IMR-90 (cell line): Measurements from ENCODE around the gene ATP1B4. TPM values are rescaled to one million over a fixed set of nuclear protein-coding genes. Genes with fewer than 3 reads are reported as not detected.

Experiments
- ATAC-seq: fragments of 200-7000 bp; cut with Tn5 transposase; 2 replicates; pipeline ENCODE4 v1.9.1; 2020; ENCODE audit warnings: low read depth, mild to moderate bottlenecking, moderate library complexity
- BruUV-seq: library from RNA; stranded (reverse); fragments of 400-500 nt; replicated peaks from 2 replicates; lab custom pipeline; 2021; lab: Mats Ljungman, UMichigan
- CTCF ChIA-PET: fragments of 300-600 bp; formaldehyde crosslinking; extraction: SDS; loops from one replicate; lab custom pipeline; 2021; ENCODE audit warnings: antibody characterized with exemption; lab: Yijun Ruan, JAX
- POLR2A ChIA-PET: fragments of 300-600 bp; sonication (Branson Sonifier 250); formaldehyde crosslinking; loops from one replicate; lab custom pipeline; 2022; ENCODE audit warnings: antibody characterized with exemption; ENCODE audit not compliant: unreplicated experiment; lab: Charles Lee
- DNase-seq: peaks from one replicate; pipeline ENCODE4 v3.0.0; 2013
- H2AFZ ChIP-seq: replicated peaks from 2 replicates; pipeline ENCODE3; 2013; ENCODE audit warnings: low read length, mild to moderate bottlenecking; ENCODE audit not compliant: poor library complexity
- H2AK5ac ChIP-seq: 2 replicates; pipeline ENCODE4 v1.6.1; 2013; ENCODE audit warnings: low read depth, low read length, inconsistent platforms
- H2AK9ac ChIP-seq: replicated peaks from 2 replicates; pipeline ENCODE3; 2013; ENCODE audit warnings: mild to moderate bottlenecking, low read depth, low read length, moderate library complexity; ENCODE audit not compliant: poor library complexity
- H2BK120ac ChIP-seq: 2 replicates; pipeline ENCODE4 v1.6.1; 2013; ENCODE audit warnings: low read depth, low read length, inconsistent platforms
- H2BK15ac ChIP-seq: 3 replicates; pipeline ENCODE4 v1.6.1; 2013; ENCODE audit warnings: low read depth, low read length, inconsistent platforms
- H2BK20ac ChIP-seq: 2 replicates; pipeline ENCODE4 v1.6.1; 2013; ENCODE audit warnings: low read depth, mild to moderate bottlenecking, inconsistent platforms, low read length, moderate library complexity
- H2BK5ac ChIP-seq: 2 replicates; pipeline ENCODE4 v1.6.1; 2013; ENCODE audit warnings: mild to moderate bottlenecking, low read depth, low read length, inconsistent platforms; ENCODE audit not compliant: poor library complexity, severe bottlenecking
- H3K14ac ChIP-seq: replicated peaks from 2 replicates; pipeline ENCODE4 v1.6.1; 2013; ENCODE audit warnings: low read depth, low read length, inconsistent platforms
- H3K18ac ChIP-seq: 2 replicates; pipeline ENCODE4 v1.6.1; 2013; ENCODE audit warnings: low read depth, low read length, control low read depth
- H3K23ac ChIP-seq: 2 replicates; pipeline ENCODE4 v1.6.1; 2013; ENCODE audit warnings: low read depth, low read length, inconsistent platforms
- H3K27ac ChIP-seq: 2 replicates; pipeline ENCODE4 v1.5.1; 2013; ENCODE audit warnings: mild to moderate bottlenecking, control low read depth, low read length; ENCODE audit not compliant: insufficient read depth
- H3K27me3 ChIP-seq: 2 replicates; pipeline ENCODE4 v1.6.1; 2013; ENCODE audit warnings: low read length; ENCODE audit not compliant: control insufficient read depth, insufficient read depth
- H3K36me3 ChIP-seq: 2 replicates; pipeline ENCODE4 v1.6.1; 2013; ENCODE audit warnings: low read length, mixed read lengths; ENCODE audit not compliant: control insufficient read depth, insufficient read depth
- H3K4ac ChIP-seq: 2 replicates; pipeline ENCODE4 v1.6.1; 2013; ENCODE audit warnings: low read depth, low read length, inconsistent platforms
- H3K4me1 ChIP-seq: 2 replicates; pipeline ENCODE4 v1.6.1; 2013; ENCODE audit warnings: low read length, mixed read lengths; ENCODE audit not compliant: control insufficient read depth, insufficient read depth
- H3K4me2 ChIP-seq: 2 replicates; pipeline ENCODE4 v1.6.1; 2013; ENCODE audit warnings: low read depth, mild to moderate bottlenecking, control low read depth, low read length, moderate library complexity
- H3K4me3 ChIP-seq: 2 replicates; pipeline ENCODE4 v1.5.1; 2013; ENCODE audit warnings: low read depth, mild to moderate bottlenecking, control low read depth, low read length, moderate library complexity; ENCODE audit not compliant: insufficient read depth
- H3K56ac ChIP-seq: 2 replicates; pipeline ENCODE4 v1.6.1; 2013; ENCODE audit warnings: low read length, inconsistent platforms; ENCODE audit not compliant: insufficient read depth; ENCODE audit errors: extremely low read depth
- H3K79me1 ChIP-seq, 2 experiments: 2 replicates each; pipeline ENCODE4 v1.6.1; 2013; ENCODE audit warnings: low read length in 2 of 2, inconsistent platforms in 1 of 2, low read depth in 1 of 2
- H3K9ac ChIP-seq: 2 replicates; pipeline ENCODE4 v1.6.1; 2013; ENCODE audit warnings: low read depth, low read length, control low read depth
- H3K9me1 ChIP-seq: 2 replicates; pipeline ENCODE4 v1.6.1; 2013; ENCODE audit warnings: low read length, inconsistent platforms; ENCODE audit not compliant: insufficient read depth
- H3K9me3 ChIP-seq: 2 replicates; pipeline ENCODE4 v1.6.1; 2013; ENCODE audit warnings: low read length; ENCODE audit not compliant: control insufficient read depth, insufficient read depth
- H4K20me1 ChIP-seq: 2 replicates; pipeline ENCODE4 v1.6.1; 2013; ENCODE audit warnings: low read length, inconsistent platforms; ENCODE audit not compliant: insufficient read depth
- H4K5ac ChIP-seq: 2 replicates; pipeline ENCODE4 v1.6.1; 2013; ENCODE audit warnings: mild to moderate bottlenecking, low read depth, low read length, control low read depth
- H4K8ac ChIP-seq, 2 experiments: 2 replicates each; pipeline ENCODE4 v1.6.1; 2013; ENCODE audit warnings: low read depth in 2 of 2, low read length in 2 of 2, control low read depth in 1 of 2, inconsistent platforms in 1 of 2
- H4K91ac ChIP-seq: 2 replicates; pipeline ENCODE4 v1.6.1; 2013; ENCODE audit warnings: low read depth, low read length, inconsistent platforms; ENCODE audit not compliant: insufficient read depth
- BHLHE40 ChIP-seq: fragments of 150-350 bp; IDR thresholded peaks from 2 replicates; pipeline ENCODE4 v1.6.1; 2016; ENCODE audit warnings: mild to moderate bottlenecking, low read depth, low read length
- CEBPB ChIP-seq: IDR thresholded peaks from 2 replicates; pipeline ENCODE4 v1.6.1; 2012; ENCODE audit warnings: low read depth, low read length, improper control_type of control experiment
- CHD1 ChIP-seq: IDR thresholded peaks from 2 replicates; pipeline ENCODE4 v1.6.1; 2012; ENCODE audit warnings: low read depth, low read length, improper control_type of control experiment
- FOS ChIP-seq: fragments of 150-350 bp; IDR thresholded peaks from 2 replicates; pipeline ENCODE4 v1.6.1; 2016; ENCODE audit warnings: low read depth, low read length
- MAFK ChIP-seq: IDR thresholded peaks from 2 replicates; pipeline ENCODE4 v1.6.1; 2012; ENCODE audit warnings: low read depth, low read length, improper control_type of control experiment
- MAZ ChIP-seq: IDR thresholded peaks from 2 replicates; pipeline ENCODE4 v1.6.1; 2012; ENCODE audit warnings: low read depth, mild to moderate bottlenecking, low read length, improper control_type of control experiment, moderate library complexity, borderline replicate concordance
- MXI1 ChIP-seq: IDR thresholded peaks from 2 replicates; pipeline ENCODE4 v1.6.1; 2012; ENCODE audit warnings: low read depth, mild to moderate bottlenecking, low read length, moderate library complexity, borderline replicate concordance
- NFE2L2 ChIP-seq: fragments of 150-350 bp; IDR thresholded peaks from 2 replicates; pipeline ENCODE4 v1.6.1; 2016; ENCODE audit warnings: low read depth, mild to moderate bottlenecking, low read length
- POLR2A ChIP-seq: IDR thresholded peaks from 2 replicates; pipeline ENCODE4 v1.6.1; 2012; ENCODE audit warnings: mild to moderate bottlenecking, low read depth, low read length
- RAD21 ChIP-seq: IDR thresholded peaks from 2 replicates; pipeline ENCODE4 v1.6.1; 2012; ENCODE audit warnings: low read length, improper control_type of control experiment
- RCOR1 ChIP-seq: IDR thresholded peaks from 2 replicates; pipeline ENCODE4 v1.6.1; 2012; ENCODE audit warnings: mild to moderate bottlenecking, low read length, improper control_type of control experiment; ENCODE audit not compliant: insufficient replicate concordance
- RFX5 ChIP-seq: IDR thresholded peaks from 2 replicates; pipeline ENCODE4 v1.8.0; 2012; ENCODE audit warnings: low read depth, mild to moderate bottlenecking, low read length, moderate library complexity
- WGBS, 2 experiments: methylation state at CpG; one replicate each; pipeline versions ENCODE4 v1.1.5 to v1.1.7; 2013; ENCODE audit warnings: missing lambda C conversion rate in 2 of 2; ENCODE audit not compliant: insufficient read length in 1 of 2; ENCODE audit errors: extremely low coverage in 2 of 2; 5-methylcytosine and 5-hydroxymethylcytosine counted together
- dilution Hi-C: fragments of 300-500 bp; cut with HindIII; formaldehyde crosslinking; loops from one replicate; pipeline ENCODE4 v1.14.3; 2018; ENCODE audit warnings: low sequenced_read_pairs; ENCODE audit not compliant: unreplicated experiment
- in situ Hi-C: fragments of 300-500 bp; cut with MboI; formaldehyde crosslinking; loops from 3 replicates; pipeline ENCODE4 v1.14.3; 2019; ENCODE audit warnings: low sequenced_read_pairs, inconsistent platforms, mixed read lengths
- intact Hi-C: fragments of 100-400 bp; cut with micrococcal nuclease; formaldehyde crosslinking; loops from 2 replicates; pipeline ENCODE4 v1.10.0; 2022
- polyA plus RNA-seq, 3 experiments: library from polyadenylated mRNA; depleted of rRNA; stranded (reverse); fragments of >200 nt; gene quantifications; 2 replicates each; pipeline ENCODE4 v1.2.3, GENCODE V29; 2012; ENCODE audit warnings: low replicate concordance in 1 of 3
- total RNA-seq: library from RNA; depleted of rRNA; stranded (reverse); fragments of >200 nt; gene quantifications from 2 replicates; pipeline ENCODE4 v1.2.3, GENCODE V29; 2012
- TF ChIP-seq, protein P1 (sequence below): fragments of 150-350 bp; IDR thresholded peaks from 2 replicates; pipeline ENCODE4 v1.6.1; 2016; ENCODE audit warnings: low read depth, mild to moderate bottlenecking, low read length, moderate library complexity, borderline replicate concordance
- TF ChIP-seq, protein P2 (sequence below): fragments of 150-350 bp; IDR thresholded peaks from 2 replicates; pipeline ENCODE4 v1.6.1; 2017; ENCODE audit warnings: mild to moderate bottlenecking, antibody characterized with exemption, low read length, low read depth

Gene ATP1B4
- total and polyA plus RNA-seq, 2 of the 4 experiments (the other 2 are of a cell fraction) = not detected

DNA sequence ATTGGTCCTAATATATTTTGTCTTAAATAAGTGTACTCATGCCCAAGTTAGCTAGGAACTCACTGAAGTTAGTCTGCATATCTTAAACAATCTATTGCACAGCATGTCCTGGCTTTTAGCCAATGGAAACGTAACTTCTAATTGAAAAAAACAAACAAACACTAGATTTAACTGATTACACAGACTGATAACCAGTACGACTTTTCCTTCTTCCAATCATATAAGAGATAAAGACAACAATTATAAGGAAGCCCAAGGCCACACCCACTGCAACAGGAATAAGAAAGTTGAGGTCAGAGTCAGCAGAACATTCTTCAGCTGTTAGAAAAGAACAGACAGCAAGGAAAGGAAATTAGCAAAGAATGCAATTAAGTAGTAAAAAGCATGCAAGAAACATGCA lies 66.4 kb downstream of the ATP1B4 start:
- POLR2A ChIA-PET = no interaction called here
- BruUV-seq = no TSS peak
- no peak overlapping the region for H3K4me2 ChIP-seq

More for the DNA sequence above, 66.4 kb downstream of the ATP1B4 start:
- Histone ChIP-seq H2BK5ac (no peak overlapping the region), H4K5ac (no peak overlapping the region), H3K4me1 (peaks cover 1% of the 10 kb centered on the region; the same call in 1 of the 2 replicates), H4K91ac (no peak overlapping the region), H2AK9ac (no peak overlapping the region), H3K79me1 (no peaks in the 10 kb centered on the region), H3K9me3 (no peaks in the 10 kb centered on the region), H2AFZ (no peak overlapping the region), H3K56ac (no peak overlapping the region), H3K23ac (no peak overlapping the region), H2BK20ac (no peak overlapping the region), H3K9ac (no peak overlapping the region), H4K20me1 (no peaks in the 10 kb centered on the region), H3K27me3 (no peaks in the 10 kb centered on the region), H3K18ac (no peak overlapping the region), H3K36me3 (no peaks in the 10 kb centered on the region), H3K4ac (no peak overlapping the region), H2BK120ac (no peak overlapping the region), H2AK5ac (no peak overlapping the region), H3K27ac (no peak overlapping the region), H4K8ac (no peak overlapping the region), H3K9me1 (no peaks in the 10 kb centered on the region), H2BK15ac (no peak overlapping the region), H3K14ac (no peak overlapping the region), H3K4me3 (no peak overlapping the region)
- CTCF ChIA-PET = interaction anchor here (0.6 kb wide), 1 partner anchor 13 kb away, joined by 3 read pairs; no protein-coding TSS in a partner anchor
- in situ Hi-C loops = no loop called here
- intact Hi-C loops = no loop called here
- dilution Hi-C loops = no loop called here
- TF ChIP-seq CEBPB (no peak), BHLHE40 (no peak), RFX5 (no peak), POLR2A (no peak), RAD21 (no peak), MAZ (no peak), FOS (no peak), CHD1 (no peak), MXI1 (no peak), MAFK (no peak), NFE2L2 (no peak), RCOR1 (no peak)
- TF ChIP-seq, protein P1, sequence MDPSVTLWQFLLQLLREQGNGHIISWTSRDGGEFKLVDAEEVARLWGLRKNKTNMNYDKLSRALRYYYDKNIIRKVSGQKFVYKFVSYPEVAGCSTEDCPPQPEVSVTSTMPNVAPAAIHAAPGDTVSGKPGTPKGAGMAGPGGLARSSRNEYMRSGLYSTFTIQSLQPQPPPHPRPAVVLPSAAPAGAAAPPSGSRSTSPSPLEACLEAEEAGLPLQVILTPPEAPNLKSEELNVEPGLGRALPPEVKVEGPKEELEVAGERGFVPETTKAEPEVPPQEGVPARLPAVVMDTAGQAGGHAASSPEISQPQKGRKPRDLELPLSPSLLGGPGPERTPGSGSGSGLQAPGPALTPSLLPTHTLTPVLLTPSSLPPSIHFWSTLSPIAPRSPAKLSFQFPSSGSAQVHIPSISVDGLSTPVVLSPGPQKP = no peak
- TF ChIP-seq, protein P2, sequence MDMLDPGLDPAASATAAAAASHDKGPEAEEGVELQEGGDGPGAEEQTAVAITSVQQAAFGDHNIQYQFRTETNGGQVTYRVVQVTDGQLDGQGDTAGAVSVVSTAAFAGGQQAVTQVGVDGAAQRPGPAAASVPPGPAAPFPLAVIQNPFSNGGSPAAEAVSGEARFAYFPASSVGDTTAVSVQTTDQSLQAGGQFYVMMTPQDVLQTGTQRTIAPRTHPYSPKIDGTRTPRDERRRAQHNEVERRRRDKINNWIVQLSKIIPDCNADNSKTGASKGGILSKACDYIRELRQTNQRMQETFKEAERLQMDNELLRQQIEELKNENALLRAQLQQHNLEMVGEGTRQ = no peak
- DNase-seq (no peak), ATAC-seq (no peak)
- 13% methylated on average over 1 of the region's 2 CpGs; no CpG with 5 or more reads in 1 of the 2 experiments for WGBS, 2 experiments
